HEK293 (cell line): ENCODE measurements around the gene KDM2B.

Source experiments
- CTCF ChIP-seq: fragments of 450-650 bp; formaldehyde crosslinking; IDR thresholded peaks from 2 replicates; pipeline ENCODE4 v1.5.1; 2016; ENCODE audit warnings: missing biosample characterization, missing genetic modification characterization
- ZNF157 ChIP-seq: fragments of 450-650 bp; formaldehyde crosslinking; IDR thresholded peaks from 2 replicates; pipeline ENCODE4 v1.5.1; 2016; ENCODE audit warnings: missing biosample characterization, missing genetic modification characterization
- ZNF274 ChIP-seq, 2 experiments: fragments of 200-500 bp in 1 of 2; fragments of 450-650 bp in 1 of 2; sonication (Bioruptor generic) in 1 of 2; formaldehyde crosslinking in 1 of 2; IDR thresholded peaks; 2 replicates each; pipeline versions ENCODE4 v1.5.1 to v1.6.1; 2014 to 2016; ENCODE audit warnings: borderline replicate concordance in 1 of 2, inconsistent platforms in 1 of 2, low read length in 1 of 2, missing biosample characterization in 1 of 2, missing genetic modification characterization in 1 of 2
- ZNF623 ChIP-seq: fragments of 450-650 bp; formaldehyde crosslinking; IDR thresholded peaks from 2 replicates; pipeline ENCODE4 v1.5.1; 2016; ENCODE audit warnings: missing biosample characterization, missing genetic modification characterization

GRCh38 chr12:121626853-121627640 lies 46.2 kb upstream of the KDM2B start:
- peak; percentile 38 for TF ChIP-seq CTCF (tag by site-specific recombination)
- TF ChIP-seq ZNF157 (tag by site-specific recombination): no peak
- no peak for TF ChIP-seq ZNF623 (tag by site-specific recombination)
- TF ChIP-seq ZNF274 (IDR thresholded peaks at IDR 0.05; ENCODE audit: low read length): no peak
- no peak for TF ChIP-seq ZNF274 (tag by site-specific recombination; IDR thresholded peaks at IDR 0.05; ENCODE audit: borderline replicate concordance)
